GM23248 (cell line): ENCODE measurements around the gene RASGEF1C.

ENCODE experiments used
- EZH2 ChIP-seq: fragments of 200-600 bp; sonication (generic); IDR thresholded peaks from 2 replicates; pipeline ENCODE4 v1.6.1; 2018; ENCODE audit warnings: antibody characterized with exemption, mild to moderate bottlenecking; ENCODE audit not compliant: insufficient read depth, poor library complexity, severe bottlenecking
- EZH2phosphoT487 ChIP-seq: fragments of 200-600 bp; sonication (generic); IDR thresholded peaks from 2 replicates; pipeline ENCODE4 v1.6.1; 2018; ENCODE audit warnings: antibody characterized with exemption, moderate library complexity, mild to moderate bottlenecking, low read depth; ENCODE audit not compliant: insufficient read depth

- TF ChIP-seq EZH2phosphoT487 (no peak), EZH2 (no peak)
Observed at GRCh38 chr5:180214870-180215770, 6.1 kb upstream of the RASGEF1C start.
